Upper lobe of left lung (tissue), 4 donors: ENCODE measurements around the gene PCGF3.

Source experiments
- POLR2A ChIP-seq, 4 donors: fragments of 450-650 bp; IDR thresholded peaks; one replicate each; pipeline ENCODE4 v1.5.1; 2016 to 2017; ENCODE audit warnings: antibody characterized with exemption in 4 of 4, mild to moderate bottlenecking in 2 of 4
- POLR2AphosphoS5 ChIP-seq, 2 donors: sonication (generic); formaldehyde crosslinking; IDR thresholded peaks; one replicate each; pipeline ENCODE4 v1.5.1; 2017; ENCODE audit warnings: antibody characterized with exemption in 2 of 2
- TF ChIP-seq, protein P1 (sequence below), 6 experiments: fragments of 450-650 bp in 4 of 6; fragments of 200-600 bp in 2 of 6; sonication (generic) in 2 of 6; IDR thresholded peaks; one replicate each; pipeline ENCODE4 v1.5.1; 2016 to 2019; ENCODE audit warnings: antibody characterized with exemption in 6 of 6

DNA sequence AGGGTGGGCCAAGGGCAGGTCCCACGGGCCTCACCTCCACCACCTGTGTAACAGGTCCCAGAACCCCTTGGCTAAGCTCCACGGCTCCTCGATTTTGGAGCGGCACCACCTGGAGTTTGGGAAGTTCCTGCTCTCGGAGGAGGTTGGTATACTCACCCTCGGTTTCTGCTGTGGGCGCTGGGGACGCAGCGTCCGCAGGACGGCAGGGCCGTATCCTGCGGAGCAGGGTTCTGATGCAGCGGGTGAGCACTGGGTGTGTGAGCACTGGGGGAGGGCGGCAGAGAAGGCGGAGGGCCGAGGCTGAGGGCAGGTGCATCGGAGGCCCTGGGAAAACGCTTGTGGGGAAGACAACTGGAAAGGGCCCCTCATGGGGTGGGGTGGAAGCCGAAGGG lies 42.6 kb upstream of the PCGF3 start:
- TF ChIP-seq, protein P1, sequence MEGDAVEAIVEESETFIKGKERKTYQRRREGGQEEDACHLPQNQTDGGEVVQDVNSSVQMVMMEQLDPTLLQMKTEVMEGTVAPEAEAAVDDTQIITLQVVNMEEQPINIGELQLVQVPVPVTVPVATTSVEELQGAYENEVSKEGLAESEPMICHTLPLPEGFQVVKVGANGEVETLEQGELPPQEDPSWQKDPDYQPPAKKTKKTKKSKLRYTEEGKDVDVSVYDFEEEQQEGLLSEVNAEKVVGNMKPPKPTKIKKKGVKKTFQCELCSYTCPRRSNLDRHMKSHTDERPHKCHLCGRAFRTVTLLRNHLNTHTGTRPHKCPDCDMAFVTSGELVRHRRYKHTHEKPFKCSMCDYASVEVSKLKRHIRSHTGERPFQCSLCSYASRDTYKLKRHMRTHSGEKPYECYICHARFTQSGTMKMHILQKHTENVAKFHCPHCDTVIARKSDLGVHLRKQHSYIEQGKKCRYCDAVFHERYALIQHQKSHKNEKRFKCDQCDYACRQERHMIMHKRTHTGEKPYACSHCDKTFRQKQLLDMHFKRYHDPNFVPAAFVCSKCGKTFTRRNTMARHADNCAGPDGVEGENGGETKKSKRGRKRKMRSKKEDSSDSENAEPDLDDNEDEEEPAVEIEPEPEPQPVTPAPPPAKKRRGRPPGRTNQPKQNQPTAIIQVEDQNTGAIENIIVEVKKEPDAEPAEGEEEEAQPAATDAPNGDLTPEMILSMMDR (IDR thresholded peaks at IDR 0.05) = no peak
- TF ChIP-seq POLR2A (IDR thresholded peaks at IDR 0.05) (no peak), POLR2AphosphoS5 (IDR thresholded peaks at IDR 0.05) (no peak)
